ENCODE measurements around the gene UNKL.

The UNKL gene

DNA sequence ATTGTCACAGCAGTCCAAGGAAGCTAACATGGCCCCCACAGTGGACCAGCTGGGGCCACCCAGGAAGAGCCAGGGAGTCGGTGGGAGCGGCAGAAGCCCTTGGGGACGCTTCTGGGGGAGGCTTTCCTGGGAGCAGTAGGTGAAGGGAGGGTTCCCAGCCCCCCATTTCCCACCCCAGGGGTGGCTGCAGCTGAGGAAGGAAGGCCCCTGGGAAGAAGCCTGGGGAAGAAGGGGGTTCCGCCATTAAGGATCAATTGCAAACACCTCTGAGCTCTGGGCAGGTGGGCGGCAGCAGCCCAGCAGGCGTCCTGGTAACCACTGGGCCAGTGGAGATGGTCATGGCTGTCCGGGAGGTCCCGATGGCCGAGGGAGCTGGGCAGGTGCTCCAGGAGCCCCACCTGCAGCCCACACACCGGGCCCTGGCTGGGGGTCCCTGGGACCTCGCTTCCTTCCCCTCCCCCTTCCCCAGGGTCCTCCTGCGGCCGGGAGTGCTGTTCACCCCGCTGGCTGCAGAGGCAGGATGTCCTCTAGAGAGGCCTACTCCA is 15.8 kb upstream of the UNKL start:
- DNase-seq: no peak

DNA sequence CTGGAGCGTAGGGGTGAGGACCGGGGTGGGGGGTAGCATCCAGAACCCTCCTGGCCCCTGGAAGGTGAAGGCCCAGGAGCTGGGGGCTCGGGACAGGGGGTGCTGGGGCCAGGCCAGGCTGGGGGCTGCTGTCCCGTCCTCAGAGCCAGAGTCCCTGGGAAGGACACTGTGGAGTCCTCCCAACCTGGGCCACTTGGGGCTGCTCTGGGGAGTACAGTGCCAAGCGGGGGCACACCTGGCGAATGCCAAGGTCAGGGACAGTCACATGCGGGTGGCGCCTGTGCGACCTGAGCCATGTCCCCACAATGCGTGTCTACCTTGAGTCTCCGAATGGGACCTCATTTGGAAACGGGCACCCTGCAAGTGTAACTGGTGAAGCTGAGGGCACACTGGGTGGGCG is 15.1 kb upstream of the UNKL start:
- no peak for DNase-seq

DNA sequence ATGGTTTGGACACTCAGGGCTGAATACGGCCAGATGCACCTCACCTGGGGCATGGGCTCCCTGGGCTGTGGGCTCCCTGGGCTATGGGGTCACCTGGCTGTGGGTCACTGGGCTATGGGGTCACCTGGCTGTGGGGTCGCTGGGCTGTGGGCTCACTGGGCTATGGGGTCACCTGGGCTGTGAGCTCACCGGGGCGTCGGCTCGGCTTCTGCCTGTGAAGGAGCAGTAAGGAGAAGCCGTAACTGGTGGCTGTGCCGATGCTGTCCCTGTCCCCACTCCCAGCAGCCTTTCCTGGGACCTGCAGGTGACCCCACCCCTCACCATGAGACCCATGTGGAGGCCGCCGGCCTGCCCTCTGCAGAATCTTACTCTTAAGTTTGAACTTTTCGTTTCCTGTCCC is 14.5 kb upstream of the UNKL start:
- no peak for DNase-seq

DNA sequence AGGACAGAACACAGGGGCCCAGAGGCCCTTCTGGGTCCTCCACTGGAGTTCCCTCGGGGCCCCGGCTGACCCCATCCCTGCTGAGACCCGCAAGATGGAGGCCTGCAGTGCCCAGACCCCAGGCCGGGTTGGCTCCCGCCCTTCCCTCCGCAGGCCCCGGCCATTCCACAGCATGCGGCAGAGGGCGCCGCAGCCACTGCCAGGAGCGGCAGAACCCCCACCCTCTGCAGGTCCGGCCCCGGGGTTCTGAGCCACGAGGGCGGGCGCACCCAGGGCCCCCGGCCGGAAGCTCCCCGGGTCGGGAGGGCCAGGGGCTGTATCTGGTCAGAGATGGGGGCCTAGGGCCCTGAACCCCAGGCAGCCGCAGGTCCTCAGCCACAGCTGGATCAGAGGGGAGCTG is 14.0 kb upstream of the UNKL start:
- DNase-seq: no peak

DNA sequence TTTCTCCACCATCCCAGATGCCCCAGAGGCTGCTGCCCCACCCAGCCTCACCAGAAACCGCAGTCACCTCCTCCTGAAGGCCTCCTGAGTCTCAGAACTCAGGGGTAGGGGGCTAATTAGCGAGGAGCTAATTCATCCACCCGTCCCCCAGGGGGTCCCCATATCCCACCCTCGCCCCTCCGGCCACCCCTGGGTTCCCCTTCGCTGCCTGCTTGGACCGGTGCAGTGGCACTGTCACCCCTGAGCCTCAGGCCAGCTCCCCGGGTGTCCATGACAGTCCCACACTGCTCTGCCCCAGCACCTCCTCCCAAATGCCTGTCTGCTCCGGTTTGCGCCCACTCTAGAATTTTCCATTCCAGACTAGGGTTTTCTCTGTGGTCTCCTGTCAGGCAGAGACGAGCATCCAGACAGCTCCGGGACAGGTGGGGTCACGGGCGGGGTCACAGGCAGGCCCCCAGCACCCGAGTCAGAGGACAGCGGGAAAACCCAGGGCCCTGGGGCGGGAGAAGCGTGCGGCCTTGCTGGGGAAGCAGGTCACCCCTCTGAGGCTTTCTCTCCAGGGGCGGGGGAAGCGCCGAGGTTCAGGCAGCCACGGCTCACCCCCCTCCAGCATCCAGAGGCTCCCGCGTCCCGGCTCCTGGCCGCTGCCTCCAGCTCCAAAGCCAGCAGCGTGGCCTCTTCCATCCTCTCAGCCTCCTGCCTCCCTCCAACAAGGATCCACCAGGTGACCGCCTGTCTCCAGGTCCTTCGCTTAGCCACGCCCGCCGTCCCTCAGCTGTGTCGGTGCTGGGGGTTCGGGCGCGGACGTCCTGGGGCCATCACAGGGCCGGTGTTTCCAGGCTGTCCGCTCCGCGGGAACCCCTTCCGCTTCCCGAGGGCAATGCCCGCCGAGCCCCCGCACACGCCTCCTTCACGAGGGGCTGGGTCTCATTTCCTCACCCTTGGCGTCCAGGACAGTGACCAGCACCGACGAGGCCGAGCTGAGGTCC is 13.3 kb upstream of the UNKL start:
- no peak for DNase-seq

DNA sequence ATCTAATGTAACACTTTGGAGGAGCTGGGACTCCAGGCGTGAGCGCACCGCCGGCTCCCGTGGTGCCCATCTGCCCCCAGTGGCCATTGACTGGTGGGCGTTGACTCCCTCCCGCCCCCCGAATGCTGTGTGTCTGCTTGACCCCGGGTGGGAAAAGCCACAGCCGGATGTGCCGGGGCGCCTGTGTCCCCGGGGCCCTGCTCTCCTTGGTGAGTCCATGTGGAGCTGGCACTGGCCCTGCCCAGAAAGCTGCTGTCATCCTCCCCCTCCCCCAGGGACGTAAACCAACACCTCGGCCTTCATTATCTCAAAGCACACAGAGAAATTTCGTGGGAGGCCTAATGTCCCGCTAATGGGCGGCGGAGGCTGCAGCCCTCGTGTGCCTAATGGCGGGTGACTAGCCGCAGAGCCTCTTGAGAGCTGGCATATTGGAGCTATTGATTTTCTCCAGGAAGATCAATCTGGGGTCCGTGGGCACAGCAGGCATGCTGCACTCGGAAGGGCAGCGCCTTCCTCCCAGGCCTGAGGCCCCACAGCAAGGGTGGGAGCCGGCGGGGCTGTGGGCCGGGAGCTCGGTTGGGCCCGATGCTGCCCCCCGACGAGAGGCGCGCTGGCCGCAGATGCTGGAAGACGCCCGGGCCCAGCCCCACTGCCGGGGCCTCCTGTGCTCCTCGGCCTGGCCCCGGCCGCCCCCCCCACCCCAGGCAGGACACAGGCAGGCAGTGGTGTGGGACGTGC is 12.4 kb upstream of the UNKL start:
- no peak for DNase-seq

DNA sequence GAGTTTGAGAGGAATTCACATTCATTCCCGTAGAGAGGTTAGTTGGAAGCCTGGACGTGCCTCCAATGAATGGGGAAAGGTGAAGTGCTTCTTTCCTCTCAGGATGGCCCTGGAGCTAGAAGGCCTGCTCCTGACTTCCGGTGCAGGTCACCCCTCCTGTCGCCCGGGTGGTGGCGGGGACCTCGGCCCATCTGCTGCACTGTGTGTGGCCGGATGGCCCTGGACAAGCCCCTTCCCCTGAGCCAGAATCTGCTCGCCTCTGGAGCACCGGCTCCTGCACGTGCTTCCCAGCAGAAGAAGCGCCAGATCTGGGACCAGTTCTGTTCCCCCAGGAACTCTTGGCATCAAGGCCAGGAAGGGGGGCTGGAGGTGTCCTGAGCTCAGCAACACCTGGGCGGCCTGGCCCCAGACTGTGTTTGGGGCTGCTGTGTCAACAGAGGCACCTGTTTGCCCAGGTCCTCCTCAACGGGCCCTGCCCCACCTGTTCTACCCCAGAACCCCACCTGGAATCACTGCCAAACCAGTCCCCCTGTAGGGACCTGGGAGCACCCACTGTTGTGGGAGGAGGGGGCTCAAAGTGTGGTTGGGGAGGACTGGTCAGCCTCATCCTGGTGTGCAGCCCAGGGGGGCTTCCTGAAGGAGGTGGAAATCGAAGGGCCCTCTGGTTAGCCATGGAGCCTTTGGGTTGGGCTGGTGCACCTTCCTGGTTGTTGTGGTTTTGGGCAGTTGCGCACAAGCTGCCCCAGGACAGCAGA is 11.3 kb upstream of the UNKL start:
- no peak for DNase-seq

DNA sequence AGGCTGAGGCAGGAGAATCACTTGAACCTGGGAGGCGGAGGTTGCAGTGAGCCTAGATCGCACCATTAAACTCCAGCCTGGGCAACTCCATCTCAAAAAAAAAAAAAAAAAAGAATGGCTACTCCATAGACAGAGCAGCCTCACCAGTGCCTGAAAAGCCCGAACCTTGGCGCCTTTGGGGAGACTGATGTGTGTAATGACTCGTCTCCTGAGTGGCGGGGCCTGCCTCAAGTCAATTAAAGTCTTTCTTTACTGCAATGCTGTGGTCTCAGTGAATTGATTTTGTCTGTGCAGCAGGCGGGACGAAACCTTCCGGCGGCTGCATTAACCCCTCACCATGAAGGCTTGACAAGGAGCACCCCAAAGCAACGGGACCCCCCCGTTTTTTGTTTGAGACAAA is 9.5 kb upstream of the UNKL start:
- DNase-seq: no peak

DNA sequence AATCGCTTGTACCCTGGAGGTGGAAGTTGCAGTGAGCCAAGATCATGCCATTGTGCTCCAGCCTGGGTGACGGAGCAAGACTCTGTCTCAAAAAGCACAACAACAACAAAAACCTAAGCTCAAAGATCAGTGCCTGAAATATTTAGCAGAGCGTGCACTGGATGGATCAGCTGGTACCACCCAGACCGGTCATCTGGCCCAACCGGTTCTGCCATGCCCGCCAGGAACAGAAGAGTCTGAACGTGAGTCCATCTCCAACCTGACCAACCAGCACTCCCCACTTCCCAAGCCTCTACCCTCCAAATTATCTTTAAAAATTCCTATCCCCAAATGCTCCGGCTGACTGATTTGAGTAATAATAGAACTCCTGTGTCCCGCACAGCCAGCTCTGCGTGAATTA is 7.6 kb upstream of the UNKL start:
- no peak for DNase-seq

DNA sequence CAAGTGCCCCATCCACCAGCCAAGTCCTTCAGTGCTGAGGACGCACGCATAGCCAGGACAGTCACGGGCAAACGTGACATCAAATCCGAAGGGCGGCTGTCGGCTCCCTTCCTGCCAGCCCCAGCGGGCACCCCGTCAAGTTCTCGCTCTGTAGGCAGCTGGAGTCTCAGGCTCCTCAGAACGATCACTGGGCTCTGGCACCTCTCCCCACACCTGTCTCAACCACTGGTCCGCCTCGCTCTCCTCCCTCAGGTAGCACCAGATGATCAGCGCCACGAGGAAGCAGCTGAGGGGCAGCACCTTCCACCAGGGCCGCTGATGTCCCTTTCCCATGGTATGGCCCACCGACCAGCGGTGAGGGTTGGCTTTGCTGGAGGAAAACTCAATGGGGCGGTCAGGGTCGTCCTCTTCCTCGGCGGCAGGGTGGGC is 5.6 kb upstream of the UNKL start:
- DNase-seq: no peak

DNA sequence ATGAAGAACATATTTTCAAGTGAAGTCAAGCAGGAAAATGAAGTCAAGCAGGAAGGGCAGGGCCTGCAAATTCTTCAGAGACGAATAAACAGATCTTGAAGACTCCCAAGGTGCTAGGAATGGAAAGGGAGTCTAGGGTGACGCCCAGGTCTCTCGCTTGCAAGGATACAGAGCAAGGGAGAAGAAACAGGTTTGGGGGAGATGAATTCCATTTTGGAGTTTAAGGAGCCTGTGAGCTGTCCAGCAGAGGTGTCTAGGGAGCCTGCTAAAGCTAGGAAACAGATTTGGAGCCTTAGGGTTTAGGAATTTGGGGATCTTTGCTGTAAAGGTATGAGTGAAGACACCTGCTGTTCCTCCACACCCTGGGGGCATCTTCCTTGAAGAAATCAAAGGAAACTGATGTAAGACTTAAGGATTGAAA is 2.0 kb upstream of the UNKL start:
- DNase-seq: no peak

DNA sequence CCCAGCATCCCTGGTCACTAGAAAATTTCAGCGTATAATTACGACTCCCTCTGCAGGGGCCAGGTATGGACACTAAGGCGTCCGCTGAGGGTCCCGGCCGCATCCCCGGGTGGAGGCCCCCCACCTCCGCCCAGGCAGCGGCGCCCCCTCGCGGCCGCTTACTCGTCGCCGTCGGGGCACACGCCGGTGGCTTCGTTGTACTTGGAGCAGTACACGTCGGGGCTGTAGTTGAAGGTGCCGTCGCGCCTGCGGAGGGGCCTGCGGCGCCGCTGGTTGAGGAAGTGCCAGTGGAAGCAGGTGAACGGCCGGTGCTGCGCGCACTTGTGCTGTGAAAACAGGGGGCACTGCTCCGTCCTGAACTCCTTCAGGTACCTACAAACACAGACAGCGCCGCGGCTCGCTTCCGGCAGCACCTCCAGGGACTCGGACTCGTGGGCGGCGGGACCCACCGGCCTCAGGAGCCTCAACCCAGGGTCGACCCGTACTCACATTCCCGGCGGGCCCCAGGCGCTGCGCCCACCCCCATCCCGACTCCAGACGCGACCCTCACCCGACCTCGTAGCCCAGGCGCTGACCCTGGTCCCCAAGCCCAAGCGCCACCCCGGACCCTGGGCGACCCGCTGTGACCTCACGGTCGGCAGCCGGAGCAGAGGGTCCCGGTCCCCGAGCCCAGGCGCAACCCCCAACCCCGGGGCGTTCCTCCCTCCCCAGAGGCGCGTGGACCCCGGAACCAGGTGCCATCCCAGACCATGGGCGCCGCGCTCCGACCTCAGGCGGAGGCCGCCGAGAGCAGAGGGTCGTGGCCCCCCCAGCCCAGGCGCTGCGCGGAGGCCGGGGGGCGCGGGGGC is 596 bp downstream of the UNKL start:
- DNase-seq: peak; percentile 40

DNA sequence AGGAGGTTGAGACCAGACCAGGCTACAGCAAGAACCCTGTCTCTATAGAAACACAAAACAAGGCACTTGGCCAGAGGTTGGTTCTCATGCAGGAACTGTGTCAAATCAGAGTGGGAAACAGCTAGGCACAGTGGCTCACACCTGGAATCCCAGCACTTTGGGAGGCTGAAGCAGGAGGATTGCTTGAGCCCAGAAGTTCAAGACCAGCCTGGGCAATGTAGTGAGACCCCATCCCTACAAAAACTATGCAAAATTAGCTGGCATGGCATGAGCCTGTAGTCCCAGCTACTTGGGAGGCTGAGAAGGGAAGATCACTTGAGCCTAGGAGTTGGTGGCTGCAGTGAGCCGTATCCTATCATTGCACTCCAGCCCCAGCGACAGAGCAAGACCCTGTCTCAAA is 1.7 kb downstream of the UNKL start:
- DNase-seq: no peak

DNA sequence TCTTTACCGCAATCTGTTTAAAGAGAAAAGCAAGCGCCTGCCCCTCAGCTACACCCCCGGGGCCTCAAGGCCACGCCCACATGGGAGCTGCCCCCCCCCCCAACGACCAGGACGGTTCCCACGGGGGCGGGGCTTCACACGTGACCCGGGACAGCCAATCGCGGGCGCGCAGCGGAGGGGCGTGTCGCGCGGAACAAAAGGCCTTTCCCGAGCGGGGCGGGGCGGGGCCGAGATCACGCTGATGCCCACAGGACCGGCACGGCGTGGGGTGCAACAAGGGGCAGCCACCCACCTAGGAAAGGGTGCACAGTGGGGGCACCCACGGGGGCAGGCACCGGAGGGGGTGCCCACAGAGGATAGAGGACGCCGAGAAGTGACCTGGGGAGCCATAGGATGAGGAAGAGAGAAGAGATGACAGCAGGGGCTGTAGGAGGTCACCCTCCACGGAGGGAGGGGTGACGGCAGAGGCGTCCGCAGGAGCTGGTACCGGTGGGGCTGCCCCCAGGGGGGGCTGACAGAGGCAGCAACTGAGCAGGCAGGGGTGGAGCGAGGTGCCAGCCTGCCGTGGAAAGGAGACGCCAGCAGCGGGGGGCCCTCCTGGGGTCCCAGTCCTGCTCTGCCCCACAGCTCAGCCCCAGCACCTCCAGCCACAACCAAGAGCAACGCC is 6.2 kb downstream of the UNKL start:
- peak; percentile 92 for DNase-seq

DNA sequence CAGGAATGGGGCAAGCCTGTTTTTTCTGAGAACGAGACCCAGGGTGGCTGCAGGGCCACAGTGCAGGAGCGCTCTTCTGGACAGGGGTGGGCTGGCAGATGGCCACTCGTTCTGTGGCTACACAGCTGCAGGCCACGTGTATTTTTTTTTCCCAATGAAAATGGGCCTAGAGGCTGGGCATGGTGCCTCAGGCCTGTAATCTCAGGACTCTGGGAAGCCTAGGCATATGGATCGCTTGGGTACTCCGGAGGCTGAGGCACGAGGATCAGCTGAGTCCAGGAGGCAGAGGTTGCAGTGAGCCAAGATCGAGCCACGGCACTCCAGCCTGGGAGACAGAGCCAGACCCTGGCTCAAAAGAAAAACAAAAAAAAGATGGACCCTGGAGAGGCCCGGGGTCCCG is 6.8 kb downstream of the UNKL start:
- DNase-seq: no peak

DNA sequence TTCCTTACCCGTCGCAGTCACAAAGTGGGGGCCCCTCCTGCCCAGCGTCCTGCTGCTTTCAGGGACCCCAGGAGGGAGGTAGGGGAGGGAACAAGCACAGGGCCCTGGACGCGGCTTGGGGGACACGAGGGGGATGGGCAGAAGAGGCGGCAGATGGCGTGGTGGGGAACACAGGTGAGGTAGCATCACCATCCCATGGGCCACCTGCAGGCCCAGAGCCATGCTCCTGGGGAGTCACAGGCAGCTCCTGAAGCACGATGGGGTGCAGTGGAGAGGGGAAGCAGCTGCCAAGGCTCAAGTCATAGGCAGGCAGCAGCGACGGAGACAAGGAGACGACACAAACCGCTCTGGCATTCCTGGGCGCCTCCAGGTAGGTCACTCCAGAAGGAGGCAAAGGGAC is 10.8 kb downstream of the UNKL start:
- no peak for DNase-seq

DNA sequence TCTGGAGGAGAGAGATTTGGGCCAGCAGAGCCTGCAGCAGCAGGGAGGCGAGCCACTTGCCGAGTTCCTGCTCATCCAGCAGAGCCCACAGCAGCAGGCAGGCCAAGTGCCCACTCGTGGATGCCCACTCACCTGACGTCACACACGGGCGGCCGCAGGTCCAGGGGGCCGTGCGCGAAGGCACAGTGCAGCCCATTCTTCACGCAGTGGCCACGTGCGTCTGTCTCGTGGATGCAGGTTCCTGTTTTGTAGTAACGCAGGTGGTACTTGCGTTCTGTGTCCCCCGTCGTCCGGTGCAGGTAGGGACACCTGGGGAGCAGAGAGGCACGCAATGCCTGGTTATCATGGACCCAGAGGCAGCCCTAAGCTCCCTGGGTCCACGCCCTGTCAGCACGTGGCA is 11.5 kb downstream of the UNKL start:
- DNase-seq: no peak

DNA sequence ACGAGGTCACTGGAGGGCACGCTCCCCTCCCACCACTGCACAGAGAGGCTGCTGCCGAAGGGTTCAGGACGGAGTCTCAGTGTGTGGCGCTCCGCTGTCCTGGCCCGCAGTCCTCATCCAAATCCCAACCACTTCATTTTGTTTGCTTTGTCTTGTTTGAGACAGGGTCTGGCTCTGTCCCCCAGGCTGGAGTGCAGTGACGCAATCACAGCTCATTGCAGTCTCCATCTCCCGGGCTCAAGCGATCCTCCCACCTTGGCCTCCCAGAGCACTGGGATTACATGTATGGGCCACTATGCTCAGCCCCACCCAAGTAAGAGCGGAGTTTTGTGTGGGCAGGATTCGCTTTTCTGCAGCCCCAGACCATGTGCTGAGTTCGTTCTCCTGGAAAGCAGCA is 12.7 kb downstream of the UNKL start:
- DNase-seq: no peak

DNA sequence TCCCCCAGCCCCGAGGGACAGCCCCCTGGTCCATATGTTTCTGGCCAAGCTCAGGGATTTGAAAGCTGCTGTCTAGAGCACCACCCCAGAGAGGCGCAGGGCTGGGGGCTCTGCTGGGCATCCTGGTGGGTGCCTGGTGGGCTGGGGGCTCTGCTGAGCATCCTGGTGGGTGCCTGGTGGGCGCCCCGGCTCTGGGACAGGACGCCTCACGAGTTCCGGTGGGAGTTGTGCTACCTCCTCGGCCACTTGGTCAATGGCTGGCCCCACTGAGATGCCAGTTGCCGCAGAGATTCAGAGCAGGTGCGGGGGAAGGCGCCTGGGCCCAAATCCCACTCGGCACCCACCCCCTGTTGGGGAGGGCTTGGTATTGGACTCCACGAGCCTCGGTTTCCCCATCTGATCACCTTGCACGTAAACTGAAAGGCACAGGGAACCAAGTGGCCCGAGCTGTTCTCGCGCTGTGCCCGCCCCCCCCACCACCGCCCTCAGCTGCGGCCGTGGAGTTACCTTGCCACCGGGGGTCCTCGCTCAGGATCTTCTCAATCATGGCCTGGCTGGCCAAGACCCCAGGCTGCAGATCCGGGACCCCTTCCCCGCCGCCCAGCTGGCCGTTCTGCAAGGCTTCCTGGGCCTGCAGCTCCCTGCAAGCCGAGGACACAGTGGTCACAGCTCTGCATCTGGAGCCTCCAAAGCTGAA is 13.3 kb downstream of the UNKL start:
- DNase-seq: no peak

DNA sequence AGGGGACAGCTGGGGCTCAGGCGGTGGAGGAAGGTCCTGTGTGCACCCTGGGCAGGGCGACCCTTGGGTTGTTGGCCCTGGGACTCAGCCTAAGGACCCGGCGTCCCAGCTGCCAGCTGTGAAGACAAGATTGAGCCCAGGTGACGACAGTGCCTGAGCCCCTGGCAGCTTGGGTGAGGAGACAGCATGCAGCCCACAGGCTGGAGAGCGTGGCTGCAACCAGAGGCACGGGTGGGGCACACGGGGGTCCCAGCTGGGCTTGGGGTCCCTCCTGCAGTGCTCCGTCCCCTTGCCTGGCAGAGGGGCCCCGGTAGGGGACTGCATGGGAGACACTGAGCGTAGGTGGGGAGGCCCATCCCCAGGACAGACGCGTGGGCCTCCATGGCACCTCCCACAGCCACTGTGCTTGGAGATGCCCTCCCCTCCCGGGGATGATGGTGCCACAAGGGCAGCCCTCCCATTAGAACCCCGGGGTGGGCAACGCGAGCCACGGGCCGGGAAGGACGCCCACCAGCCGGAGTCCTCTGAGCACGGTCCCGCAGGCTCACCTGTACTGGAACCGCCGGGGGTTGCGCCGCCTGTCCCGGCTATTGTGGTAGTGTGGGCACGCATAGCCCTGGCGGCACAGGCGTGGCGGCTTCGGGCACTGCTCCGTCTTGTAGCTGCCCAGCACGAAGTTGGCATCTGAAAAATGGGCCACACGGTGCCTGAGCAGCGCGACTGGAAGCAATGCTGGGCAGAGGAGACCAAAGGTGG is 15.5 kb downstream of the UNKL start:
- no peak for DNase-seq

Measured in COR-L47 (cell line).